Measurements from ENCODE around the gene MRPS18B.

DNA sequence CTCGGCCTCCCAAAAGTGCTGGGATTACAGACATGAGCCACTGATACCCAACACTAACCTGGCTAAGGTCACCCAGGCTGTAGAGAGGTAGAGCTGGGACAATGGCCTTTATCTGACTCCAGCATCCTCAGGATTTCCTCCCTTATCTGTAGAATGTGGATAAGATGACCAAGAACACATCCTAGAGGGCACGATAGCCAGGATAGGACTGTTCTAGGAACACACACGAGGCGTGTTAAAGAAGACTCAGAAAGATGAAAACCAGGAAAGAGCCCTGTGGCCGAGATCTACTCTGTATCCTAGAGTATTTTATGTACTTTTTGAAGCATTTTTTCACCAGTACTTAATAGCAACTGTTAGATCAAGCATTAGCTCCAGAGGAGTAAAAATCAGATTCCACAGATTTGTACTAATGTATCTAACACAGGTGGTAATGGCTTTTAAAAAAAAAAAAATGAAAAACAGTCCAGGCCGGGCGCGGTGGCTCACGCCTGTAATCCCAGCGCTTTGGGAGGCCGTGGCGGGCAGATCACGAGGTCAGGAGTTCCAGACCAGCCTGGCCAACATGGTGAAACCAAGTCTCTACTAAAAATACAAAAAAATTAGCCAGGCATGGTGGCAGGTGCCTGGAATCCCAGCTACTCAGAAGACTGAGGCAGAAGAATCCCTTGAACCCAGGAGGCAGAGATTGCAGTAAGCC lies 17.9 kb upstream of the MRPS18B start:
- TF ChIP-seq, protein P1, sequence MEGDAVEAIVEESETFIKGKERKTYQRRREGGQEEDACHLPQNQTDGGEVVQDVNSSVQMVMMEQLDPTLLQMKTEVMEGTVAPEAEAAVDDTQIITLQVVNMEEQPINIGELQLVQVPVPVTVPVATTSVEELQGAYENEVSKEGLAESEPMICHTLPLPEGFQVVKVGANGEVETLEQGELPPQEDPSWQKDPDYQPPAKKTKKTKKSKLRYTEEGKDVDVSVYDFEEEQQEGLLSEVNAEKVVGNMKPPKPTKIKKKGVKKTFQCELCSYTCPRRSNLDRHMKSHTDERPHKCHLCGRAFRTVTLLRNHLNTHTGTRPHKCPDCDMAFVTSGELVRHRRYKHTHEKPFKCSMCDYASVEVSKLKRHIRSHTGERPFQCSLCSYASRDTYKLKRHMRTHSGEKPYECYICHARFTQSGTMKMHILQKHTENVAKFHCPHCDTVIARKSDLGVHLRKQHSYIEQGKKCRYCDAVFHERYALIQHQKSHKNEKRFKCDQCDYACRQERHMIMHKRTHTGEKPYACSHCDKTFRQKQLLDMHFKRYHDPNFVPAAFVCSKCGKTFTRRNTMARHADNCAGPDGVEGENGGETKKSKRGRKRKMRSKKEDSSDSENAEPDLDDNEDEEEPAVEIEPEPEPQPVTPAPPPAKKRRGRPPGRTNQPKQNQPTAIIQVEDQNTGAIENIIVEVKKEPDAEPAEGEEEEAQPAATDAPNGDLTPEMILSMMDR (IDR thresholded peaks at IDR 0.05) = no peak
- TF ChIP-seq POLR2AphosphoS5 (IDR thresholded peaks at IDR 0.05) = no peak
- no peak for TF ChIP-seq POLR2A (IDR thresholded peaks at IDR 0.05)

All from prostate gland (tissue), 2 donors.